ENCODE data around the gene SLC22A4.

- no peak for TF ChIP-seq EZH2phosphoT487 (IDR thresholded peaks at IDR 0.05; ENCODE audit: insufficient read depth, low read depth)
- no peak for TF ChIP-seq EZH2 (IDR thresholded peaks at IDR 0.05; ENCODE audit: insufficient read depth, poor library complexity, severe bottlenecking)
Measured at GRCh38 chr5:132389051-132389331, 94.8 kb downstream of the SLC22A4 start.

Measured in GM23248 (cell line).